Liver (tissue), 9 donors: ENCODE measurements around the gene PLXDC1. TPM values are rescaled to one million over a fixed set of nuclear protein-coding genes. Genes with fewer than 3 reads are reported as not detected.

Source experiments
- DNase-seq: peaks from one replicate; pipeline ENCODE4 v3.0.0-alpha.2; 2017; ENCODE audit warnings: low spot score
- H3K27ac ChIP-seq, 2 donors: one replicate each; pipeline ENCODE4 v1.7.0; 2013; ENCODE audit warnings: inconsistent platforms in 2 of 2, low read length in 2 of 2, control low read depth in 1 of 2, low read depth in 1 of 2, mild to moderate bottlenecking in 1 of 2
- H3K27me3 ChIP-seq, 4 donors: one replicate each; pipeline versions ENCODE4 v1.6.1 to v1.7.0; 2013; ENCODE audit warnings: low read length in 3 of 4, inconsistent platforms in 1 of 4, mild to moderate bottlenecking in 1 of 4, moderate library complexity in 1 of 4; ENCODE audit not compliant: control insufficient read depth in 4 of 4, insufficient read depth in 4 of 4
- H3K36me3 ChIP-seq, 4 donors: one replicate each; pipeline versions ENCODE4 v1.6.1 to v1.7.0; 2013; ENCODE audit warnings: low read length in 3 of 4, mild to moderate bottlenecking in 3 of 4, low read depth in 1 of 4, moderate library complexity in 1 of 4; ENCODE audit not compliant: control insufficient read depth in 4 of 4, insufficient read depth in 3 of 4
- H3K4me1 ChIP-seq, 4 donors: one replicate each; pipeline versions ENCODE4 v1.6.1 to v1.7.0; 2013; ENCODE audit warnings: low read length in 3 of 4, mild to moderate bottlenecking in 3 of 4, moderate library complexity in 1 of 4; ENCODE audit not compliant: control insufficient read depth in 4 of 4, insufficient read depth in 4 of 4
- H3K4me3 ChIP-seq, 3 donors: one replicate each; pipeline versions ENCODE4 v1.6.1 to v1.7.0; 2013; ENCODE audit warnings: low read length in 3 of 3, control low read depth in 1 of 3, low read depth in 1 of 3, mild to moderate bottlenecking in 1 of 3
- H3K9ac ChIP-seq, 2 donors: one replicate each; pipeline ENCODE4 v1.7.0; 2013; ENCODE audit warnings: low read length in 2 of 2, mild to moderate bottlenecking in 2 of 2, moderate library complexity in 2 of 2, control low read depth in 1 of 2, low read depth in 1 of 2
- H3K9me3 ChIP-seq, 4 donors: one replicate each; pipeline versions ENCODE4 v1.6.1 to v1.7.0; 2013; ENCODE audit warnings: low read length in 3 of 4; ENCODE audit not compliant: control insufficient read depth in 4 of 4
- CTCF ChIP-seq: fragments of 150-350 bp; IDR thresholded peaks from 2 replicates; pipeline ENCODE4 v1.5.1; 2017; ENCODE audit warnings: improper control_type of control experiment, low read depth, low read length; ENCODE audit not compliant: missing input control
- EGR1 ChIP-seq, 2 donors: IDR thresholded peaks; 2 replicates each; pipeline ENCODE4 v1.6.1; 2016 to 2018; ENCODE audit warnings: antibody characterized with exemption in 2 of 2, low read depth in 2 of 2
- FOXA2 ChIP-seq: IDR thresholded peaks from 2 replicates; pipeline ENCODE4 v1.6.1; 2016; ENCODE audit warnings: antibody characterized with exemption
- GABPA ChIP-seq, 2 donors: IDR thresholded peaks in 1 of 2; conservative IDR thresholded peaks in 1 of 2; 2 replicates each; pipeline ENCODE4 v1.6.1; 2016; ENCODE audit warnings: antibody characterized with exemption in 2 of 2, mild to moderate bottlenecking in 1 of 2, moderate library complexity in 1 of 2
- HNF4A ChIP-seq, 2 donors: conservative IDR thresholded peaks; 2 replicates each; pipeline ENCODE4 v1.6.1; 2016; ENCODE audit warnings: antibody characterized with exemption in 2 of 2, mild to moderate bottlenecking in 2 of 2
- HNF4G ChIP-seq: IDR thresholded peaks from 2 replicates; pipeline ENCODE4 v1.6.1; 2016; ENCODE audit warnings: antibody characterized with exemption
- JUND ChIP-seq, 2 donors: IDR thresholded peaks; 2 replicates each; pipeline ENCODE4 v1.6.1; 2016; ENCODE audit warnings: antibody characterized with exemption in 2 of 2
- MAX ChIP-seq: IDR thresholded peaks from 2 replicates; pipeline ENCODE4 v1.6.1; 2016; ENCODE audit warnings: antibody characterized with exemption
- NR2F2 ChIP-seq: IDR thresholded peaks from 2 replicates; pipeline ENCODE4 v1.6.1; 2016; ENCODE audit warnings: antibody characterized with exemption
- RAD21 ChIP-seq, 2 donors: IDR thresholded peaks; 2 replicates each; pipeline ENCODE4 v1.6.1; 2016; ENCODE audit warnings: antibody characterized with exemption in 2 of 2, mild to moderate bottlenecking in 2 of 2
- RXRA ChIP-seq, 2 donors: IDR thresholded peaks; 2 replicates each; pipeline ENCODE4 v1.6.1; 2017 to 2018; ENCODE audit warnings: antibody characterized with exemption in 2 of 2, mild to moderate bottlenecking in 1 of 2
- SP1 ChIP-seq: IDR thresholded peaks from 2 replicates; pipeline ENCODE4 v1.6.1; 2018; ENCODE audit warnings: antibody characterized with exemption, mild to moderate bottlenecking
- TAF1 ChIP-seq: conservative IDR thresholded peaks from 2 replicates; pipeline ENCODE4 v1.6.1; 2016; ENCODE audit warnings: antibody characterized with exemption, mild to moderate bottlenecking
- YY1 ChIP-seq: IDR thresholded peaks from 2 replicates; pipeline ENCODE4 v1.6.1; 2016; ENCODE audit warnings: antibody characterized with exemption, mild to moderate bottlenecking
- ZBTB33 ChIP-seq: IDR thresholded peaks from 2 replicates; pipeline ENCODE4 v1.6.1; 2016; ENCODE audit warnings: antibody characterized with exemption
- WGBS: extraction: QIAGEN DNeasy Blood & Tissue Kit; methylation state at CpG from one replicate; pipeline ENCODE4 v1.1.7; 2013; 5-methylcytosine and 5-hydroxymethylcytosine counted together
- polyA plus RNA-seq, 2 donors: library from polyadenylated mRNA; stranded (reverse) in 1 of 2; unstranded in 1 of 2; fragments of 200-250 nt in 1 of 2; fragments of >200 nt in 1 of 2; fragmentation: Nextera tagmentation in 1 of 2; extraction: Ambion mirVana in 1 of 2; gene quantifications; one replicate each; pipeline versions ENCODE4 v1.2.1 to v1.2.3, GENCODE V29; 2013 to 2015
- total RNA-seq, 2 donors: library from RNA; depleted of rRNA; stranded (reverse); fragments of >200 nt; gene quantifications; one replicate each; pipeline ENCODE4 v1.2.3, GENCODE V29; 2014
- TF ChIP-seq, protein P1 (sequence below): IDR thresholded peaks from 2 replicates; pipeline ENCODE4 v1.6.1; 2016; ENCODE audit warnings: antibody characterized with exemption
- TF ChIP-seq, protein P2 (sequence below): IDR thresholded peaks from 2 replicates; pipeline ENCODE4 v1.6.1; 2016; ENCODE audit warnings: antibody characterized with exemption, mild to moderate bottlenecking
- donor health status: healthy.
- donor health status: healthy.
- donor health status: healthy.
- donor health status: healthy.
- donor health status: healthy.

Gene PLXDC1
- total and polyA plus RNA-seq, 4 donors: 0.14 to 0.84 (median 0.30) TPM

- Histone ChIP-seq H3K4me1 (peaks cover 0 to 5% (median 2%) of the 10 kb centered on the region in 4 donors), H3K9ac (no peak overlapping the region), H3K27ac (no peak overlapping the region), H3K9me3 (no peaks in the 10 kb centered on the region), H3K27me3 (no peaks in the 10 kb centered on the region), H3K4me3 (no peak overlapping the region), H3K36me3 (no peaks in the 10 kb centered on the region)
- 88% methylated on average over 12 of the region's 12 CpGs for WGBS
- DNase-seq: no peak
- TF ChIP-seq RAD21 (IDR thresholded peaks at IDR 0.05) (no peak), NR2F2 (no peak), GABPA (IDR thresholded peaks at IDR 0.05 in 1 of 2, conservative IDR thresholded peaks at IDR 0.05 in 1 of 2) (no peak), FOXA2 (no peak), HNF4A (conservative IDR thresholded peaks at IDR 0.05) (no peak), ZBTB33 (no peak), SP1 (no peak), MAX (no peak), CTCF (no peak), JUND (IDR thresholded peaks at IDR 0.05) (no peak), RXRA (IDR thresholded peaks at IDR 0.05) (no peak), HNF4G (no peak), EGR1 (IDR thresholded peaks at IDR 0.05; ENCODE audit: low read depth in 2 of 2) (no peak), YY1 (no peak), TAF1 (no peak)
- TF ChIP-seq, protein P1, sequence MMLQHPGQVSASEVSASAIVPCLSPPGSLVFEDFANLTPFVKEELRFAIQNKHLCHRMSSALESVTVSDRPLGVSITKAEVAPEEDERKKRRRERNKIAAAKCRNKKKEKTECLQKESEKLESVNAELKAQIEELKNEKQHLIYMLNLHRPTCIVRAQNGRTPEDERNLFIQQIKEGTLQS: no peak
- TF ChIP-seq, protein P2, sequence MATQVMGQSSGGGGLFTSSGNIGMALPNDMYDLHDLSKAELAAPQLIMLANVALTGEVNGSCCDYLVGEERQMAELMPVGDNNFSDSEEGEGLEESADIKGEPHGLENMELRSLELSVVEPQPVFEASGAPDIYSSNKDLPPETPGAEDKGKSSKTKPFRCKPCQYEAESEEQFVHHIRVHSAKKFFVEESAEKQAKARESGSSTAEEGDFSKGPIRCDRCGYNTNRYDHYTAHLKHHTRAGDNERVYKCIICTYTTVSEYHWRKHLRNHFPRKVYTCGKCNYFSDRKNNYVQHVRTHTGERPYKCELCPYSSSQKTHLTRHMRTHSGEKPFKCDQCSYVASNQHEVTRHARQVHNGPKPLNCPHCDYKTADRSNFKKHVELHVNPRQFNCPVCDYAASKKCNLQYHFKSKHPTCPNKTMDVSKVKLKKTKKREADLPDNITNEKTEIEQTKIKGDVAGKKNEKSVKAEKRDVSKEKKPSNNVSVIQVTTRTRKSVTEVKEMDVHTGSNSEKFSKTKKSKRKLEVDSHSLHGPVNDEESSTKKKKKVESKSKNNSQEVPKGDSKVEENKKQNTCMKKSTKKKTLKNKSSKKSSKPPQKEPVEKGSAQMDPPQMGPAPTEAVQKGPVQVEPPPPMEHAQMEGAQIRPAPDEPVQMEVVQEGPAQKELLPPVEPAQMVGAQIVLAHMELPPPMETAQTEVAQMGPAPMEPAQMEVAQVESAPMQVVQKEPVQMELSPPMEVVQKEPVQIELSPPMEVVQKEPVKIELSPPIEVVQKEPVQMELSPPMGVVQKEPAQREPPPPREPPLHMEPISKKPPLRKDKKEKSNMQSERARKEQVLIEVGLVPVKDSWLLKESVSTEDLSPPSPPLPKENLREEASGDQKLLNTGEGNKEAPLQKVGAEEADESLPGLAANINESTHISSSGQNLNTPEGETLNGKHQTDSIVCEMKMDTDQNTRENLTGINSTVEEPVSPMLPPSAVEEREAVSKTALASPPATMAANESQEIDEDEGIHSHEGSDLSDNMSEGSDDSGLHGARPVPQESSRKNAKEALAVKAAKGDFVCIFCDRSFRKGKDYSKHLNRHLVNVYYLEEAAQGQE: no peak
Observed at GRCh38 chr17:39177256-39177655, 25.8 kb upstream of the PLXDC1 start.

- DNase-seq: no peak
- TF ChIP-seq, protein P2: no peak
- TF ChIP-seq CTCF: no peak
- no peak for TF ChIP-seq SP1
- TF ChIP-seq ZBTB33: no peak
- no peak overlapping the region for H3K9ac ChIP-seq
- H3K27ac ChIP-seq: no peak overlapping the region
- 77% methylated on average over 10 of the region's 10 CpGs for WGBS
- H3K27me3 ChIP-seq: no peaks in the 10 kb centered on the region
- no peaks in the 10 kb centered on the region for H3K9me3 ChIP-seq
- H3K4me1 ChIP-seq: peaks cover 0 to 5% (median 2%) of the 10 kb centered on the region in 4 donors
- no peak overlapping the region for H3K4me3 ChIP-seq
- H3K36me3 ChIP-seq: no peaks in the 10 kb centered on the region
Observed at GRCh38 chr17:39175695-39176093, 24.3 kb upstream of the PLXDC1 start.
